ENCODE results near the gene NDUFS3. TPM values are rescaled to one million over a fixed set of nuclear protein-coding genes. Genes with fewer than 3 reads are reported as not detected.

Gene NDUFS3
- total and polyA plus RNA-seq, 10 of the 15 experiments (the other 5 are each of a cell fraction or from before 2014, with no cell fraction given) = 22.3 to 217 (median 125) TPM

GRCh38 chr11:47617417-47617809 lies 38.5 kb downstream of the NDUFS3 start:
- ATAC-seq (no peak), DNase-seq (ENCODE audit: low read depth, low spot score) (no peak), FAIRE-seq (no peak)
- H3K4me2 ChIP-seq (ENCODE audit: control insufficient read depth, insufficient read depth) = no peak overlapping the region
- intact Hi-C loops (cut with micrococcal nuclease; ENCODE audit: unreplicated experiment) = no loop called here
- SMC1A ChIA-PET (ENCODE audit: uncharacterized antibody, unreplicated experiment) = interaction anchor here (1.0 to 1.7 kb wide), 5 partner anchors 38 to 243 kb away, joined by 3 to 6 read pairs (median 3); partner anchors contain the start of genes KBTBD4 and NDUFS3
- H2AFZ ChIP-seq (ENCODE audit: control insufficient read depth, low read depth, low read length) = no peak overlapping the region
- H3K4me1 ChIP-seq (ENCODE audit: control insufficient read depth, insufficient read depth, low read length) = peaks cover 12% of the 10 kb centered on the region; the same call in 1 of the 2 replicates
- peak overlapping the region; percentile 8; the same call in 1 of the 2 replicates for H3K27ac ChIP-seq (ENCODE audit: control insufficient read depth, insufficient read depth)
- RAD21 ChIA-PET (ENCODE audit: unreplicated experiment) = interaction anchor here (0.7 to 1.8 kb wide), 4 partner anchors 10 to 163 kb away, joined by 3 to 5 read pairs (median 4); partner anchors contain the start of genes KBTBD4 and NDUFS3
- WGBS (ENCODE audit: insufficient coverage, insufficient replicate concordance, low lambda C conversion rate, missing lambda C conversion rate) = 0% methylated on average over 3 of the region's 3 CpGs
- no peaks in the 10 kb centered on the region for H3K79me2 ChIP-seq (ENCODE audit: control insufficient read depth, insufficient read depth, low read length)
- BruUV-seq (replicated peaks) = no TSS peak
- in situ Hi-C loops (cut with MboI) = no loop called here
- TF ChIP-seq PML (IDR thresholded peaks at IDR 0.05; ENCODE audit: low read length) (peak; percentile 45; the same call in 1 of the 2 replicates), BMI1 (IDR thresholded peaks at IDR 0.05; ENCODE audit: borderline replicate concordance) (no peak), RUNX3 (IDR thresholded peaks at IDR 0.05; ENCODE audit: low read length) (peak; percentile 73)
- H3K9ac ChIP-seq (ENCODE audit: control insufficient read depth, insufficient read depth, low read length) = no peak overlapping the region
- H4K20me1 ChIP-seq (ENCODE audit: control insufficient read depth, insufficient read depth) = no peaks in the 10 kb centered on the region
- CTCF ChIA-PET = interaction anchor here (0.6 to 2.6 kb wide), 14 partner anchors 10 to 466 kb away, joined by 3 to 13 read pairs (median 3); partner anchors contain the start of gene KBTBD4
- H3K36me3 ChIP-seq (ENCODE audit: control insufficient read depth in 2 of 2, insufficient read depth in 2 of 2, low read length in 1 of 2) = peaks cover 2 to 22% of the 10 kb centered on the region in 2 experiments; a peak in 3 of 4 replicates
- H3K27me3 ChIP-seq (replicated peaks in 1 of 2; ENCODE audit: control insufficient read depth in 2 of 2, insufficient read depth in 2 of 2, low read length in 1 of 2) = no peaks in the 10 kb centered on the region
- no peaks in the 10 kb centered on the region for H3K9me3 ChIP-seq (replicated peaks; ENCODE audit: control insufficient read depth, insufficient read depth, low read length)
- POLR2A ChIA-PET = no interaction called here
- H3K4me3 ChIP-seq = no peak overlapping the region

- Histone ChIP-seq H3K27ac (ENCODE audit: control insufficient read depth, insufficient read depth) (no peak overlapping the region), H4K20me1 (ENCODE audit: control insufficient read depth, insufficient read depth) (no peaks in the 10 kb centered on the region), H3K79me2 (ENCODE audit: control insufficient read depth, insufficient read depth, low read length) (no peaks in the 10 kb centered on the region), H3K27me3 (replicated peaks in 1 of 2; ENCODE audit: control insufficient read depth in 2 of 2, insufficient read depth in 2 of 2, low read length in 1 of 2) (no peaks in the 10 kb centered on the region), H3K4me1 (ENCODE audit: control insufficient read depth, insufficient read depth, low read length) (peaks cover 12% of the 10 kb centered on the region; the same call in 1 of the 2 replicates), H3K4me3 (no peak overlapping the region), H3K9ac (ENCODE audit: control insufficient read depth, insufficient read depth, low read length) (no peak overlapping the region), H3K36me3 (ENCODE audit: control insufficient read depth in 2 of 2, insufficient read depth in 2 of 2, low read length in 1 of 2) (peaks cover 3 to 31% of the 10 kb centered on the region in 2 experiments), H2AFZ (ENCODE audit: control insufficient read depth, low read depth, low read length) (no peak overlapping the region), H3K4me2 (ENCODE audit: control insufficient read depth, insufficient read depth) (no peak overlapping the region), H3K9me3 (replicated peaks; ENCODE audit: control insufficient read depth, insufficient read depth, low read length) (no peaks in the 10 kb centered on the region)
- RAD21 ChIA-PET (ENCODE audit: unreplicated experiment) = no interaction called here
- FAIRE-seq (no peak), DNase-seq (ENCODE audit: low read depth, low spot score) (no peak), ATAC-seq (no peak)
- intact Hi-C loops (cut with micrococcal nuclease; ENCODE audit: unreplicated experiment) (no loop called here), in situ Hi-C loops (cut with MboI) (no loop called here)
- POLR2A ChIA-PET = interaction anchor here (0.5 kb wide), 1 partner anchor 42 kb away, joined by 3 read pairs; no protein-coding TSS in a partner anchor
- CTCF ChIA-PET = interaction anchor here (1.2 kb wide), 1 partner anchor 40 kb away, joined by 3 read pairs; no protein-coding TSS in a partner anchor
- BruUV-seq (replicated peaks) = no TSS peak
- SMC1A ChIA-PET (ENCODE audit: uncharacterized antibody, unreplicated experiment) = interaction anchor here (0.7 kb wide), 1 partner anchor 8 kb away, joined by 3 read pairs; no protein-coding TSS in a partner anchor
- 97% methylated on average over 2 of the region's 2 CpGs for WGBS (ENCODE audit: insufficient coverage, insufficient replicate concordance, low lambda C conversion rate, missing lambda C conversion rate)
- TF ChIP-seq CREB1 (IDR thresholded peaks at IDR 0.05; ENCODE audit: low read depth) (no peak), SUZ12 (IDR thresholded peaks at IDR 0.05; ENCODE audit: unreplicated experiment) (no peak), IKZF2 (IDR thresholded peaks at IDR 0.05) (no peak), RB1 (IDR thresholded peaks at IDR 0.05; ENCODE audit: borderline replicate concordance) (no peak), TCF3 (IDR thresholded peaks at IDR 0.05; ENCODE audit: borderline replicate concordance, insufficient read depth, low read depth, low read length) (no peak), BACH1 (IDR thresholded peaks at IDR 0.05; ENCODE audit: borderline replicate concordance) (no peak), ZBED1 (IDR thresholded peaks at IDR 0.05; ENCODE audit: borderline replicate concordance) (no peak), HDAC2 (IDR thresholded peaks at IDR 0.05) (no peak), SIX5 (IDR thresholded peaks at IDR 0.05; ENCODE audit: low read depth, low read length, severe bottlenecking) (no peak), ZNF217 (IDR thresholded peaks at IDR 0.05) (no peak), NR2F1 (conservative IDR thresholded peaks at IDR 0.05) (no peak), NFIC (IDR thresholded peaks at IDR 0.05; ENCODE audit: low read depth, low read length) (no peak)
Measured at GRCh38 chr11:47620836-47621378, 42.0 kb downstream of the NDUFS3 start.
